Activated CD4-positive, alpha-beta T cell treated with anti-CD3 and anti-CD28 coated beads, Interleukin-2, Interleukin-4, amounts not matched to agents 100 ng/mL and 50 ng/mL, durations not matched to agents 16 hours and 8 hours (primary cell): Measurements from ENCODE around the gene TRA2A.
"Not testable (repeated sequence)": the region's sequence is repeated elsewhere in the genome, so short reads cannot be mapped to it uniquely, and the experiment has no call there.

Source experiments
- DNase-seq: peaks from one replicate; pipeline ENCODE4 v3.0.0-alpha.2; 2020; ENCODE audit warnings: low spot score

The TRA2A gene

GRCh38 chr7:23494009-23494408, 37.8 kb downstream of the TRA2A start:
- DNase-seq, result no peak

- no peak for DNase-seq
Observed at GRCh38 chr7:23491502-23491901, 40.3 kb downstream of the TRA2A start.

- DNase-seq, result peak; percentile 54
Observed at GRCh38 chr7:23490357-23491135, 41.2 kb downstream of the TRA2A start.

- DNase-seq, result not testable (repeated sequence)
Observed at GRCh38 chr7:23488714-23489113, 43.1 kb downstream of the TRA2A start.

- no peak for DNase-seq
Observed at GRCh38 chr7:23487670-23488069, 44.1 kb downstream of the TRA2A start.

- DNase-seq, result no peak
Observed at GRCh38 chr7:23486002-23486773, 45.6 kb downstream of the TRA2A start.

- DNase-seq, result no peak
Observed at GRCh38 chr7:23482686-23483085, 49.1 kb downstream of the TRA2A start.

- no peak for DNase-seq
Observed at GRCh38 chr7:23477962-23478866, 53.6 kb downstream of the TRA2A start.

GRCh38 chr7:23477157-23477499, 54.7 kb downstream of the TRA2A start:
- no peak for DNase-seq

- no peak for DNase-seq
Observed at GRCh38 chr7:23476286-23477156, 55.3 kb downstream of the TRA2A start.

GRCh38 chr7:23475576-23475839, 56.3 kb downstream of the TRA2A start:
- DNase-seq, result no peak

- DNase-seq, result no peak
Observed at GRCh38 chr7:23474829-23475575, 56.8 kb downstream of the TRA2A start.

- peak; percentile 94 for DNase-seq
Observed at GRCh38 chr7:23474094-23474828, 57.5 kb downstream of the TRA2A start.

- DNase-seq, result no peak
Observed at GRCh38 chr7:23473844-23474093, 58.0 kb downstream of the TRA2A start.

- DNase-seq, result no peak
Observed at GRCh38 chr7:23472956-23473843, 58.6 kb downstream of the TRA2A start.

- DNase-seq, result no peak
Observed at GRCh38 chr7:23472556-23472955, 59.2 kb downstream of the TRA2A start.

GRCh38 chr7:23472046-23472445, 59.7 kb downstream of the TRA2A start:
- no peak for DNase-seq

- DNase-seq, result peak; percentile 58
Observed at GRCh38 chr7:23471106-23471859, 60.5 kb downstream of the TRA2A start.
